Esophagus squamous epithelium (tissue), 5 donors: ENCODE results near the gene HDHD2. TPM values are rescaled to one million over a fixed set of nuclear protein-coding genes. Genes with fewer than 3 reads are reported as not detected.

Experiments used
- DNase-seq: peaks from one replicate; lab custom pipeline; 2025; lab: John Stamatoyannopoulos, UW
- H3K27ac ChIP-seq, 4 donors: fragments of 200-600 bp; sonication (generic); one replicate each; pipeline ENCODE4 v1.5.1; 2016 to 2019; ENCODE audit warnings: mild to moderate bottlenecking in 1 of 4
- H3K27me3 ChIP-seq, 4 donors: fragments of 200-600 bp; sonication (generic); 1 replicate in 3 of 4; 2 replicates in 1 of 4; pipeline versions ENCODE4 v1.5.1 to v1.6.0; 2017 to 2021; ENCODE audit warnings: antibody characterized with exemption in 1 of 4
- H3K36me3 ChIP-seq, 3 donors: fragments of 200-600 bp; sonication (generic); one replicate each; pipeline ENCODE4 v1.5.1; 2016 to 2019
- H3K4me1 ChIP-seq, 3 donors: fragments of 200-600 bp; sonication (generic); one replicate each; pipeline ENCODE4 v1.5.1; 2017 to 2019
- H3K4me3 ChIP-seq, 4 donors: fragments of 200-600 bp; sonication (generic); 1 replicate in 3 of 4; 2 replicates in 1 of 4; pipeline ENCODE4 v1.5.1; 2016 to 2019; ENCODE audit warnings: mild to moderate bottlenecking in 2 of 4, moderate library complexity in 1 of 4
- H3K9me3 ChIP-seq, 3 donors: fragments of 200-600 bp; sonication (generic); one replicate each; pipeline ENCODE4 v1.5.1; 2016 to 2019
- POLR2A ChIP-seq, 4 donors: fragments of 450-650 bp; IDR thresholded peaks; one replicate each; pipeline ENCODE4 v1.6.1; 2017; ENCODE audit warnings: antibody characterized with exemption in 4 of 4, mild to moderate bottlenecking in 4 of 4, moderate library complexity in 3 of 4
- WGBS, 2 donors: methylation state at CpG; one replicate each; pipeline ENCODE4 v1.1.5; 2018; 5-methylcytosine and 5-hydroxymethylcytosine counted together
- intact Hi-C: fragments of 100-400 bp; cut with DNase I; formaldehyde crosslinking; loops from one replicate; pipeline ENCODE4 v1.15.0; 2022
- total RNA-seq, 4 donors: library from RNA; depleted of rRNA; stranded (reverse); fragments of >200 nt; gene quantifications; one replicate each; pipeline ENCODE4 v1.1.0, GENCODE V29; 2016
- TF ChIP-seq, protein P1 (sequence below), 6 experiments: fragments of 450-650 bp in 4 of 6; fragments of 200-600 bp in 2 of 6; sonication (generic) in 2 of 6; IDR thresholded peaks; one replicate each; pipeline ENCODE4 v1.5.1; 2016 to 2019; ENCODE audit warnings: antibody characterized with exemption in 6 of 6, mild to moderate bottlenecking in 4 of 6, moderate library complexity in 4 of 6
- donor health status: DM: yes; HTN: yes; CAD: no.

Gene HDHD2
- total RNA-seq, 4 donors from 2014 or later: 14.9 to 22.9 (median 18.8) TPM

DNA sequence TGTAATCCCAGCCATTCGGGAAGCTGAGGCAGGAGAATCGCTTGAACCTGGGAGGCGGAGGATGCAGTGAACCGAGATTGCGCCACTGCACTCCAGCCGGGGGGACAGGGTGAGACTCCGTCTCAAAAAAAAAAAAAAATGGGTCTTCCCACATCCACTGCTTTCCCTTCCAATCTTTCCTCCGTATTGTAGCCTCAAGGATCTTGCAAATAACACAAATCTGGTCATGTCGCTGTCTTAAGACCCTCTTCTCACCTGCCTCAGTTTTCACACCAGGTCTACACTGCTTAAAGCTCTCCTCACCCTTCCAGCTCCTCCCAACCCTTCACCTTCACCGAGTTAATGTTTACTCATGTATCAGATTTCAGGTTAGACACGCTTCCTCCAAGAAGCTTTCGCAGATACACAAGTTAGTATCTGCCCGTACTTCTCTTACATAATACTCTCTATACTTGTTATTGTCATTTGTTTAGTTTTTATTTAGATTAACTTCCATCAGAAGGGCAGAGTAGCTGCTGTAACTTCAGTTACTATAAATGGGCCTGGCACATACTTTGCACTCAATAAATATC is 24.3 kb upstream of the HDHD2 start:
- TF ChIP-seq POLR2A (IDR thresholded peaks at IDR 0.05): no peak
- TF ChIP-seq, protein P1, sequence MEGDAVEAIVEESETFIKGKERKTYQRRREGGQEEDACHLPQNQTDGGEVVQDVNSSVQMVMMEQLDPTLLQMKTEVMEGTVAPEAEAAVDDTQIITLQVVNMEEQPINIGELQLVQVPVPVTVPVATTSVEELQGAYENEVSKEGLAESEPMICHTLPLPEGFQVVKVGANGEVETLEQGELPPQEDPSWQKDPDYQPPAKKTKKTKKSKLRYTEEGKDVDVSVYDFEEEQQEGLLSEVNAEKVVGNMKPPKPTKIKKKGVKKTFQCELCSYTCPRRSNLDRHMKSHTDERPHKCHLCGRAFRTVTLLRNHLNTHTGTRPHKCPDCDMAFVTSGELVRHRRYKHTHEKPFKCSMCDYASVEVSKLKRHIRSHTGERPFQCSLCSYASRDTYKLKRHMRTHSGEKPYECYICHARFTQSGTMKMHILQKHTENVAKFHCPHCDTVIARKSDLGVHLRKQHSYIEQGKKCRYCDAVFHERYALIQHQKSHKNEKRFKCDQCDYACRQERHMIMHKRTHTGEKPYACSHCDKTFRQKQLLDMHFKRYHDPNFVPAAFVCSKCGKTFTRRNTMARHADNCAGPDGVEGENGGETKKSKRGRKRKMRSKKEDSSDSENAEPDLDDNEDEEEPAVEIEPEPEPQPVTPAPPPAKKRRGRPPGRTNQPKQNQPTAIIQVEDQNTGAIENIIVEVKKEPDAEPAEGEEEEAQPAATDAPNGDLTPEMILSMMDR (IDR thresholded peaks at IDR 0.05): no peak
- no peak for DNase-seq
- Histone ChIP-seq H3K9me3 (no peaks in the 10 kb centered on the region), H3K27ac (peak overlapping the region in 1 of 4 donors; percentile 91), H3K4me1 (peaks cover 10 to 39% (median 12%) of the 10 kb centered on the region in 3 donors), H3K4me3 (peak overlapping the region in 3 of 4 donors; percentile 89 to 96 (median 93)), H3K27me3 (no peaks in the 10 kb centered on the region), H3K36me3 (no peaks in the 10 kb centered on the region)
- WGBS, 2 donors: 64 to 73% methylated on average over 11 to 13 of the region's 13 CpGs
- intact Hi-C loops: no loop called here

DNA sequence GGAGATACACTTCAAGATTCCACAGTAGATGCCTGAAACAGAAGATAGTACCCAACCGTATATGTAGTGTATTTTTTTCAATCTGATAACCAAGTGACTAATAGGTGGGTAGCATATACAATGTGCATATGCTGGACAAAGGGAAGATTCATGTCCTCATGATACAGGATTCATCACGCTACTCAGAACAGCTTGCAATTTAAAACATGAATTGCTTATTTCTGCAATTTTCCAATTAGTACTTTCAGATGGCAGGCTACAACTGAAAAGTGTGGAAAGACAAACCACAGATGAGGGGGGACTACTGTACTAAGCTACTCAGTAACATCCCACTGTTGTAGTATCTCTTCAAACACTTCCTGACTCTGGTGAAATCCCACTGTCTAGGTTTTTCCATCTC is 22.2 kb upstream of the HDHD2 start:
- intact Hi-C loops: no loop called here
- no peak overlapping the region for H3K4me3 ChIP-seq
- TF ChIP-seq POLR2A (IDR thresholded peaks at IDR 0.05): no peak
- TF ChIP-seq, protein P1 (IDR thresholded peaks at IDR 0.05): no peak
- WGBS, 2 donors: 79 to 81% methylated on average over 2 of the region's 2 CpGs
- H3K27ac ChIP-seq: no peak overlapping the region
- no peaks in the 10 kb centered on the region for H3K36me3 ChIP-seq
- H3K4me1 ChIP-seq: peaks cover 10 to 39% (median 12%) of the 10 kb centered on the region in 3 donors
- no peaks in the 10 kb centered on the region for H3K27me3 ChIP-seq
- no peaks in the 10 kb centered on the region for H3K9me3 ChIP-seq
- DNase-seq: no peak

DNA sequence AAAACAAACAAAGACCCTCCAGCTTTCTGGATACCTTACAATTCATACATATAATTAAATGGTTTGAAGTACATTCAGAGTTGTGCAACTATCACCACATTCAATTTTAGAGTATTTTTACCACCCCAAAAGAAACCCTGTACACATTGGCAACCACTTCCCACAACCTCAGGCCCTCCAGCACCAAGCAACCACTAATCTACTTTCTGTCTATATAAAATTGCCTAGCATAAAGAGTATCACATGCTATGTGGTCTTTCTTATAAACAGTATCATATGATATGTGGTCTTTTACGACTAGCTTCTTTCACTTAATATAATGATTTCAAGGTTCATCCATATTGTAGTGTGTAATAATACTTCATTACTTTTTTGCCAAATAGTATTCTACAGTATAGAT is 18.6 kb upstream of the HDHD2 start:
- no peaks in the 10 kb centered on the region for H3K27me3 ChIP-seq
- H3K27ac ChIP-seq: no peak overlapping the region
- no peak for DNase-seq
- 78 to 79% methylated on average over 1 of the region's 1 CpG for WGBS, 2 donors
- no peaks in the 10 kb centered on the region for H3K9me3 ChIP-seq
- TF ChIP-seq, protein P1 (IDR thresholded peaks at IDR 0.05): no peak
- TF ChIP-seq POLR2A (IDR thresholded peaks at IDR 0.05): no peak
- H3K4me1 ChIP-seq: peaks cover 0 to 29% (median 0%) of the 10 kb centered on the region in 3 donors
- no peaks in the 10 kb centered on the region for H3K36me3 ChIP-seq
- no peak overlapping the region for H3K4me3 ChIP-seq
- intact Hi-C loops: no loop called here

DNA sequence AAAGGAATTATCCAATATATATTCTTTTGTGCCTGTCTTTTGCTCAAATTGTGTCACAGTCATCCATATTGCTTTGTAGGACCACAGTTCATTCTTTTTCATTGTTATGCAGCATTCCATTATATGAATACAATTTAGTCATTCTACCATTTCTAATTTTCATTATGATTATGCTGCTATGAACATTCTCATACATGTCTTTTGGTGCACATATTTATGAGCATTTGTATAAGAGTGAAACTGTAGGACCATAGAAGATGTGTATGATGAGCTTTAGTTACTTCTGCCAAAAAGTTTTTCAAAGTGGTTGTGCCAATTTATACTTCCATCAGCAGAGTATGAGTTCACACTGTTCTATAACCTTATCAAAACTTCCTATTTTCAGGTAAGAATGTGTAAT is 18.2 kb upstream of the HDHD2 start:
- Histone ChIP-seq H3K27me3 (no peaks in the 10 kb centered on the region), H3K4me3 (no peak overlapping the region), H3K4me1 (peaks cover 0 to 25% (median 0%) of the 10 kb centered on the region in 3 donors), H3K36me3 (no peaks in the 10 kb centered on the region), H3K9me3 (no peaks in the 10 kb centered on the region), H3K27ac (no peak overlapping the region)
- TF ChIP-seq, protein P1 (IDR thresholded peaks at IDR 0.05): no peak
- TF ChIP-seq POLR2A (IDR thresholded peaks at IDR 0.05): no peak
- no peak for DNase-seq
- intact Hi-C loops: no loop called here

DNA sequence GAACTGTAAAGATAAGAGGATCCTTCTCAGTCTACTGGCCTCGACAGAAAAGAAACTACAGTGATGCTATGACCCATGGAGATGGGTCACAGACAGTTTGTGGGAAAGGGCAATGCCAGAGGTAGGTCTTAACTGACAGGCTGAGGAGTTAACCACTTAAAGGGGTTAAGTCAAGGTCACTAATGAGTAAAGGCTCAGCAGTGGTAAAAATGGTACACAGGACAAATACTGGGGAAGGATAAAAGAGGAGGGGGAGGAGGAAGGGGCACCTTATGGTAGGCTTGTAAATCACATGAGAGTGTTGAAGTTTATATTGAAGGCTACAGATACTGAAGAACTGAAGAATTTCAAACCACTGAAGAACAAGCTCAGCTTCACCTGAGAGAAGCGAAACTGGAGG is 16.0 kb upstream of the HDHD2 start:
- 84 to 88% methylated on average over 2 of the region's 2 CpGs for WGBS, 2 donors
- Histone ChIP-seq H3K9me3 (no peaks in the 10 kb centered on the region), H3K27ac (no peak overlapping the region), H3K27me3 (no peaks in the 10 kb centered on the region), H3K4me1 (peaks cover 0 to 11% (median 0%) of the 10 kb centered on the region in 3 donors), H3K4me3 (no peak overlapping the region), H3K36me3 (no peaks in the 10 kb centered on the region)
- no peak for DNase-seq
- intact Hi-C loops: no loop called here
- TF ChIP-seq POLR2A (IDR thresholded peaks at IDR 0.05): no peak
- TF ChIP-seq, protein P1 (IDR thresholded peaks at IDR 0.05): no peak
